HG03442 (cell line): ENCODE results near the gene C19orf18.
A peak's percentile ranks its signal among the peaks of the same experiment; 100 is the strongest.
"Not testable (repeated sequence)": the region's sequence is repeated elsewhere in the genome, so short reads cannot be mapped to it uniquely, and the experiment has no call there.

Experiments
- ATAC-seq: cut with Tn5 transposase; IDR thresholded peaks from one replicate; pipeline ENCODE4 v1.9.1; 2021; ENCODE audit warnings: mild to moderate bottlenecking, moderate library complexity; ENCODE audit not compliant: unreplicated experiment

Gene C19orf18

DNA sequence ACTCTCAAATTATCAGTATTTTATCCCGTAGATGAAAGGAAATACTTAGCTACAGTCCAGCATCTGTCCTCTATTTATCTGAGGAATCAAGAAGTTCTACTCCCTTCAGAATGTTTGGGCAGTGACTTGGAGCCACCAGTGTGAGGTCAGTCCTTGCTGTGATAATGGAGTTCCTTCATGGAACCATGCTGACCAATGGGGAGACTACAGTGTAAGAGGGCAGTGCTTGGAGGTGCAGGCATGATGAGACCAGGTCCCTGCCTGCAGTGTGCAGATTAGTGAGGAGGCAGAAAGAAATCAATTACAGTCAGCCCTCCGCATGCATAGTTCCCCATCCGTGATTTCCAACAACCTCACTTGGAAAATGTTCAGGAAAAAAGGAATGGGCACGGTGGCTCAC is at the start of gene C19orf18:
C19orf18 (minus strand) TSS at position 101 of the 400 bp plus-strand sequence. CDS start 102 bp downstream, outside the sequence.
- ATAC-seq, result no peak

DNA sequence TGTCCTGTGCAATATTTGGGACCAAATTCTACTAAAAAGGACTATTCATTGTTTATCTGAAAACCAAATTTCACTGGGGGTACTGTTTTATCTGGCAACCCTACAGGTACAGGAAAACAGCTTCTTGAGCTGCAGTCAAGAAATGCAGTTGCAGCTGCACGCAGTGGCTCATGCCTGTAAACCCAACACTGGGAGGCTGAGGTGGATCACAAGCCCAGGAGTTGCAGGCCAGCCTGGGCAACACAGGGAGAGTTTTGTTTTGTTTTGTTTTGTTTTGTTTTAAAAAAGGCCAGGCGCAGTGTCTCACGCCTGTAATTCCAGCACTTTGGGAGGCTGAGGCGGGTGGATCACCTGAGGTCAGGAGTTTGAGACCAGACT is 47.9 kb upstream of the C19orf18 start:
- ATAC-seq, result no peak

- ATAC-seq, result no peak
Measured at GRCh38 chr19:58021541-58022282, 47.4 kb upstream of the C19orf18 start.

GRCh38 chr19:58020129-58020528 is 45.8 kb upstream of the C19orf18 start:
- no peak for ATAC-seq

- no peak for ATAC-seq
Measured at GRCh38 chr19:58014141-58014540, 39.8 kb upstream of the C19orf18 start.

DNA sequence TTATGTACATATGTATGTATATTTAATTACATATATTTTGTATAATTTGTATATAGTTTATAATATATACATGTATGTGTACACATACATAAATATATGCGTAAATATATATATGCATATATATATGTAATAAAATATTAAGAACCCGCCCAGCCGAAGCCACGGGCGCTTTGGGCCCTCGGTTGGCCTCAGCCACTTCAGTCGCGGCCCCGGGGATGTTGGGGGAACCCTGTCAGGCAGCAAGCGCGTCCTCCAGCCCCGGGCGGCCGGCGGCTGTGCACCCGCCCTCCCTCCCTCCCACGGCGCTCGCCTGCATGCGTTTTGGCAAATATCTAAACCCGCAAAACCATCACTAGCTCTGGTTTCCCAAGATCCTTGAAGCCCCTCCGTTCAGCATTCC is 36.2 kb upstream of the C19orf18 start:
- ATAC-seq, result no peak

DNA sequence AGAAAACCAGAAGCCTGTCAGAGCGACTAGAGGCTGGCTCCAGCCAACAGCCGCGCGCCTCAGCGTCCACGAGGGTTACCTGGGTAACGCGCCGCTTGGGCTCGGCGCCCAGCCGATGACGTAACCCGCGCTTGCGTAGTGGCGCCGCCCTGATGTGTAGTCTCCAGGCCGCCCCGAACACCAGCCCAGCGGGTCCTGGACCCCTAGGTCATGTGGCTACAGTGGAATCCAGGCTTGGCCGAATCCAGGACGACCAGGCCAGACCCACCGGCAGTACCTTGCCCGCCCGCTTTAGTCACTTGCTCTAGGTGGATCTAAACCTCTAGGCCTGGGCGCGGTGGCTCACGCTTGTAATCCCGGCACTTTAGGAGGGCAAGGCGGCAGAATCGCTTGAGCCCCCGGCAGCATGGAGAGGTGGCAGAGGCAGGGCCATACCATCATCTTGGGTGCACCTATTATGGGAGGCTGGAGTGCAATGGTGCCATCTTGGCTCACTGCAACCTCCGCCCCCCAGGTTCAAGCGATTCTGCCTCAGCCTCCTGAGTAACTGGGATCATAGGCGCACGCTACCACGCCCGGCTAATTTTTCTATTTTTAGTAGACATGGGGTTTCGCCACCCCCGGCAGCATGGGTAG is 35.5 kb upstream of the C19orf18 start:
- ATAC-seq, result peak; percentile 68

- no peak for ATAC-seq
Measured at GRCh38 chr19:58009301-58009665, 34.9 kb upstream of the C19orf18 start.

- not testable (repeated sequence) for ATAC-seq
Measured at GRCh38 chr19:58008877-58009276, 34.5 kb upstream of the C19orf18 start.

DNA sequence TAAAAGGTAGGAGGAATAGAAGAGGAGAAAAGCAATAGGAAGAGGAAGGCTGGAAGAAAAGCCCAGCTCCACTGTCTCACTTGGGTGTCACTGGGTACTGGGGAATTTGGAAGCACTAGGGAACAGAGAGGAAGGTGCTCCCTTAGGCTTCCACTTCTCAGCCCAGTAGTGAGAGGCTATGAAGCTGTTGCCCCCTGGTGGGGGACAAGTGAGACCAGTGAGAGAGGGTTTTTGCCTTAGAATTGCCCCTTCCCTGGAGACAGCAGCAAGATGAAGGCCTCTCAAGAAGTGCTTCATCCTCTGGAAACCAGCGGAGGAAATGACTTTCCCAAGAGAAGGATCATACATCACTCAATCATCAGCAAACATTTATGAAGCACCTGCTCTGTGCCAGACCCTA is 33.0 kb upstream of the C19orf18 start:
- ATAC-seq, result no peak

DNA sequence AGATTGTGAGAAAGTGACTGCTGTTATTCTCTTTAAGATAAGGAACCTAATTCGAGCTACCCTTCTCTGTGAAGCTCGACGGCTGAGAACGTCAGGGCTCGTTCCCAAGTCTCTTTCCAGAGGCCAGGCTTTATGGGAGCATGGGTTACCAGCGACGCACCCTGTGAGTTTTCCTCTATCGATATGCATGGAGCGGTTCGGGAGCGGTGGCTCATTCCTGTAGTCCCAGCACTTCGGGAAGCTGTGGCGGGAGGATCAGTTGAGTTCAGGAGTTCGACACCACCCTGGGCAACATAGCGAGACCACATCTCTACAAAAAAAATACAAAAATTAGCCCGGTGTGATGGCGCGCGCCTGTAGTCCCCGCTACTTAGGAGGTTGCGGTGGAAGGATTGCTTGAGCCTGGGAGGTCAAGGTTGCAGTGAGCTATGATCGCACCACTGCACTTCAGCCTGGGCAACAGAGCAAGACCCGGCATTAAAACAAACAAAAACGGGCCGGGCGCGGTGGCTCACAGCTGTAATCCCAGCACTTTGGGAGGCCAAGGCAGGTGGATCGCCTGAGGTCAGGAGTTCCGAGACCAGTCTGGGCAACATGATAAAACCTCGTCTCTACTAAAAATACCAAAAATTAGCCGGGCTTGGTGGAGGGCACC is 29.0 kb upstream of the C19orf18 start:
- no peak for ATAC-seq

- ATAC-seq, result peak; percentile 93
Measured at GRCh38 chr19:58002384-58003173, 28.2 kb upstream of the C19orf18 start, which contains the start of gene ZNF606. Gene ZNF606 (minus strand): TSS chr19:58002820. CDS start chr19:58001319, 1,501 bp downstream.

DNA sequence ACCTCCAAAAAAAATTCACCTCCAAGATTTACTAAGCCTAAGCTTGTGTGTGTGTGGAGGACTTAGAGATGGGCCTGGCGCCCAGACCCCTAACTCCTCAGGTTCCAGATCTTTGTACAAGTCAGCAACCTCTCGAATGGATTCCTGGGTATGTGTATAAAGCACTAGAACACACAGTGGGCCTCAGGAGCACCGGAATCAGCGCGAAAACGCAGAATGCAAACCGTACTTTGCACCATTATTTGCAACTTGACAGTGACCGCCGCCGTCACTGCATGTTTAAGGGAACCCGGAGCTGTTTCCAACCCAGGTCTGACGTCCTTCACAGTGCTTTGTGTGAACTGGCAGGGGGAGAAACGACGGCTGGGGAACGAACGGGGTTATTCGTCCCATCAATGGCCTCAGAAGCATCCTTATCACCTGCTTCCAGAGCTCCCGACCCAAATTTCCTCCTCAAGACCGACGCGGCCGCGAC is 27.6 kb upstream of the C19orf18 start:
- no peak for ATAC-seq

DNA sequence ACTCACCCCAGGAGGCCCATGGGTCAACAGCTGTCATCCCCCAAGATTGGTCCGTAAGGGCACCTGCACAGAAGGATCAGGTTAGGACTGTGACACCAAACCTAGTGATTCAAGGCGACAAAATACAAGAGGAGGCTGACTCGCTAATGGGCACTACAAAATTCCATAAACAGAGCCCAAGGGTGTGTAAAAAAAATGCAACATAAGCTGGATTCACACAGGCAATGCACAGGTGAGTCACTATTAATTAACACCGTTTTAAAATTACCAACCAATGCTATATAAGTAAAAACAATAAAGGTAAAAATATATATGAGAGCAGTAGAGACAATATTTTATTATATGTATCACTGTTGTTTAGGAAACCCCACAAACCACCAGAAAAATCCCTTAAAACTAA is 26.3 kb upstream of the C19orf18 start:
- ATAC-seq, result no peak

DNA sequence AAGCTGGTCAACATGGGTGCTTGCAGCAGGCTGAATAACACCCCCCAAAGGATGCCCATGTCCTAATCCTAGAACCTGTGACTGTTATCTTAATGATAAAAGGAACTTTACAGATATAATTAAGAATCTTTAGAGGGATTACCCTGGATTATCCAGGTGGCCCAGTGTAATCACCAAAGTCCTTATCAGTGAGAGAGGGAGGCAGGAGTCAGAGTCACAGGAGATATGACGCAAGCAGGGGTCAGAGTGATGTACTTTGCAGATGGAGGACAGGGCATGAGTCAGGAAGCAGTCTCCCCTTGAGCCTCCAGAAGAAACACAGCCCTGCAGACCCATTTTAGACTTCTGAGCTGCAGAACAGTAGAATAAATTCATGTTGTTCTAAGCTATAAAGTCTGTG is 18.5 kb upstream of the C19orf18 start:
- no peak for ATAC-seq

- no peak for ATAC-seq
Measured at GRCh38 chr19:57978586-57979289, 4.4 kb upstream of the C19orf18 start.

DNA sequence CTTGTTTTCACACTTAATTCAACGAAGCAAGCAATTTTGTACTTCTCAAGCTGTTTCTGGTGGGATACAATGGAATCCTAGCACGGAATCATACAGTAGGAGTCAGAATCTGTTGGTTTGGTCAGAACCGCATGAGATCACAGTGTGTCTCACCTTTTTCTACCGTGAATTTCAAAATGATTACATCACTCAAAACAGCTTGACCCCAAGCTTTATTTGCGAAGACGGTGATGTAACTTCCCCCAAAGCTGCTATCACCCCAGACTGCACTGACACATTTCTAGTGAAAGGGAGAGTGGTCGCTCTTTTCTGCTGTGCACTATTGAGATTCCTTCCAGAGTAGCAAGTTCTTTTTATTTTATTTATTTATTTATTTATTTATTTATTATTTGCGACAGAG is 9.6 kb downstream of the C19orf18 start:
- ATAC-seq, result no peak

DNA sequence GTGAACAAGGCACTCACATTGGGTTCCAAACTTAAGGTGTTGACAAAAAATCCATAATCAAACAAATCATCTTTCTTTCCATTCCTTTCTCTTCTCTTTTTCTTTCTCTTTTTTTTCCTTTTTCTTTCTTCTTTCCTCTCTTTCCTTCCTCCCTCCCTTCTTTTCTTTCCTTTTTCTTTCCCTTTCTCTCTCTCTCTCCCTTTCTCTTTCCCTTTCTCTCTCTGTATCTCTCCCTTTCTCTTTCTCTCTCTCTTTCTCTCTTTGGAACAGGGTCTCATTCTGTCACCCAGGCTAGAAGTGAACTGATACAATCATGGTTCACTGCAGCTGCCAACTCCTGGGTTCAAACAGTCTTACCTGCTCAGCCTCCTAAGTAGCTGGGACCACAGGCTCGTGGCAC is 12.5 kb downstream of the C19orf18 start:
- no peak for ATAC-seq

DNA sequence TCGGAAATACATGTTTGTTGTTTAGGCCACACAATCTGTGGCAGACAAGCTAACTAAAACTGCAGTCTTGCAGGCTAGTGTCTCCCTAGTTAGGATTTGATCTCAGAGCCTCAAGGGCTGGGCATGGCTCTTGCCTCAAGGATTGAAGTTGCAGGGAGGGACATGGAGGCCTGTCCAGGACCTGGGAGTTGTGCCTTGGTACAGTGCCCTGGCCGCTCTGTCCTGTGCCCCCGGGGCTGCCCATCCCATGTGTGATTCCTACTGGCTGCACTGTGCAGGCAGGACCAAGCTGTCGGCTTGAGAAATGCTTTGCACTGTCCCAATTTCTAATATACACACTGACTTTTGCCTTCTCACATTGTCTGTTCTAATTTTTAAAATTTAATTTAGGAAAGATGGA is 19.3 kb downstream of the C19orf18 start:
- ATAC-seq, result no peak

DNA sequence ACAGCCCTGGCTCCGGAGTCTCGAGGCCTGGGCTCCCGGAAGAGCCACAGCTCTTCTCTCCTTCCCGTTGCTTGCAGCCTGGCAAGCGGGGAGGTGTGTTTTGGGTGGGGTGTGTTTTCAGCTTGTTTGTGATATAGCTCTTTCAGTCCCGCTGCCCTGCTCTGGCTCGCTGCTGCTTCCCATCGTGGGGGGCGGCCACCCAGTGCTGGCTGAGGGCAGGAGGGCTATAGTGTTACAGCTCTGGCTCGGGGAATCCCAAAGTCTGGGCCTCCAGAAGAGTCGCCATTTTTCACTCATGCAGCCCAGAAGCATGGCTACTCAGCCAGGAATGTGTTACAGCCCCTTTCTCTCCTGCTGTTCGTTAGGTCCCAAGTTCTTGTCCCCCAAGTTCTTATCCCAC is 24.6 kb downstream of the C19orf18 start:
- ATAC-seq, result no peak

DNA sequence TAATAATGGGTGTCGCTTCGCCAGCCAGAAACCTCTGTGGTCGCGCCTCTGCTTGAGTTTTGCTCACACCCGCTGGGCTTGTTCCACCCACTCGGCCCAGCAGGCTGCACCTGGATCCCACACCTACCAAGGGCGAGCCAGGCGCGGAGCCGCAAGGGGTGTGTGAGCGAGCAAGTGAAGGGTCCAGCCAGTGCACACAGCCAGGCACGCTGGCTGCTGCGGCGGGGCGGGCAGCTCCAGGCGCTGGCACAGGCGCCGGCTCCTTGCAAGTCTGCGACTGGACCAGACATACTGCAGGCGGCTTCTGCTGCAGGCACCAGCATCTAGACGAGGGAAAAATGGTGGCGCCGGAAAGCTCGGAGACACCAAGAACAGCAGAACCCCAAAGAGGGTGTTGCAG is 25.0 kb downstream of the C19orf18 start:
- ATAC-seq, result no peak
